Measurements from ENCODE around the gene TOX2.

Gene TOX2

DNA sequence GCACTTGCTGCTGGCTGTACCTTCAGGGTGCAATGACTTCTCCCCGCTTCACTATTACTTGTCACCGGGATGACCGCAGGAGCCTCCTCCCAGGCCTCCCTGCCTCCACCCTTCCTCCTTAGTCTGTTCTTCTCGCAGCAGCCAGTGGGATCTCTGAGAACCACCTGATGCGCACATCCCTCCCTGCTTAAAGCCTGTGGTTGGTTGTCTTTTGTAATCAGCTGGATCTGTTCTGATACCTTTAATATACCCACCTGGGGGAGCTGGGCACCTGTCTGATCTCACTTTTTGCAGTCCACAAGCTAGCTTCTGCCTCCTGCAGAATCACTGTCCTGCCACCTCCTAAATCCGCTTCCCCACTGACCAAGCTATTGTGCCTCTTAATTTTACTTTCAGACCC lies 34.6 kb downstream of the TOX2 start:
- no peak overlapping the region for H3K4me3 ChIP-seq (ENCODE audit: low read depth, low read length)
- no peak overlapping the region for H3K27ac ChIP-seq
- TF ChIP-seq, protein P1, sequence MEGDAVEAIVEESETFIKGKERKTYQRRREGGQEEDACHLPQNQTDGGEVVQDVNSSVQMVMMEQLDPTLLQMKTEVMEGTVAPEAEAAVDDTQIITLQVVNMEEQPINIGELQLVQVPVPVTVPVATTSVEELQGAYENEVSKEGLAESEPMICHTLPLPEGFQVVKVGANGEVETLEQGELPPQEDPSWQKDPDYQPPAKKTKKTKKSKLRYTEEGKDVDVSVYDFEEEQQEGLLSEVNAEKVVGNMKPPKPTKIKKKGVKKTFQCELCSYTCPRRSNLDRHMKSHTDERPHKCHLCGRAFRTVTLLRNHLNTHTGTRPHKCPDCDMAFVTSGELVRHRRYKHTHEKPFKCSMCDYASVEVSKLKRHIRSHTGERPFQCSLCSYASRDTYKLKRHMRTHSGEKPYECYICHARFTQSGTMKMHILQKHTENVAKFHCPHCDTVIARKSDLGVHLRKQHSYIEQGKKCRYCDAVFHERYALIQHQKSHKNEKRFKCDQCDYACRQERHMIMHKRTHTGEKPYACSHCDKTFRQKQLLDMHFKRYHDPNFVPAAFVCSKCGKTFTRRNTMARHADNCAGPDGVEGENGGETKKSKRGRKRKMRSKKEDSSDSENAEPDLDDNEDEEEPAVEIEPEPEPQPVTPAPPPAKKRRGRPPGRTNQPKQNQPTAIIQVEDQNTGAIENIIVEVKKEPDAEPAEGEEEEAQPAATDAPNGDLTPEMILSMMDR (IDR thresholded peaks at IDR 0.05; ENCODE audit: low read depth, low read length, missing control alignments), result no peak
- DNase-seq, result no peak
- no peaks in the 10 kb centered on the region for H3K36me3 ChIP-seq (replicated peaks)
- in situ Hi-C loops (cut with HindIII; ENCODE audit: low pct_ligation_motif_present, low sequenced_read_pairs), result no loop called here
- no peaks in the 10 kb centered on the region for H3K27me3 ChIP-seq (replicated peaks)

DNA sequence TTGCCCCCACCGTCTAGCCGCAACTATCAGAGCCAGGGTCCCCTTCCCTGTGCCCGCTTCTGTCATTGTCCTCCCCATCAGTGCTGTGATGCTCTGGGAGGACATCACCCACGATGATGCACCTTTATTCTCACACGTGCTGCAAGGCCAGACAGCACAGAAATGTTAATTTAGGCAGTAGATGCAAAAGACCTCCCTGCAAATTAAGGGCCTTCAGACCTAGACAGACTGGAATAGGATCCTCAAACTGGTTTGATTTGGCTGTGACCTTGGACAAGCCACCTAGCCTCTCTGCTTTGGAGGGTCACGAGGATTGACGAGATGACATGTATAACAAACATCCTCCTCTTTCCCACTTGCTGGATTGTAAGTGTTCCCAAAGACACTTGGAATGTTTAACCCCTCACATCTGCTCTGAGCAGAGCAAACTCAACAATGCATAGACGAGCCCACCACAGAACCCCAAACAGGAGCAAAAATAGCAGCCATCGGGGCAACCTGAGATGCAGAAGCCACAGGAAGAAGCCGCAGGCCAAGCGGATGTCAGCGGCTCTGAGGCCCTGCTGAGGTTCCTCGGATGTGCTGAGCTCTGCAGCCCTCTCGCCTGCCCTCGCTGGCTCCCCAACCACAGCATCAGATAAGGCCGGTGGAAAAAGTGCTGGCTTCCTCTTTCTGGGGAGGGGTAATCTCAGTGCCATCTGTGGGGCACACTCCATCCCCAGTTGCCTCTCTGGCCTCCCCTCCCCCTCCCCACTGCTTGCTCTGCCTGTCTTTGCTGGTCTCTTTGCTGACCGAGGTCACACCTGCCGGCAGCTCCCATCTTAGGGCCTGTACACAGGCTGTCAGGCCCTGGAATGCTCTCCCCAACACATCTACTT lies 35.3 kb downstream of the TOX2 start:
- H3K27ac ChIP-seq, result no peak overlapping the region

DNA sequence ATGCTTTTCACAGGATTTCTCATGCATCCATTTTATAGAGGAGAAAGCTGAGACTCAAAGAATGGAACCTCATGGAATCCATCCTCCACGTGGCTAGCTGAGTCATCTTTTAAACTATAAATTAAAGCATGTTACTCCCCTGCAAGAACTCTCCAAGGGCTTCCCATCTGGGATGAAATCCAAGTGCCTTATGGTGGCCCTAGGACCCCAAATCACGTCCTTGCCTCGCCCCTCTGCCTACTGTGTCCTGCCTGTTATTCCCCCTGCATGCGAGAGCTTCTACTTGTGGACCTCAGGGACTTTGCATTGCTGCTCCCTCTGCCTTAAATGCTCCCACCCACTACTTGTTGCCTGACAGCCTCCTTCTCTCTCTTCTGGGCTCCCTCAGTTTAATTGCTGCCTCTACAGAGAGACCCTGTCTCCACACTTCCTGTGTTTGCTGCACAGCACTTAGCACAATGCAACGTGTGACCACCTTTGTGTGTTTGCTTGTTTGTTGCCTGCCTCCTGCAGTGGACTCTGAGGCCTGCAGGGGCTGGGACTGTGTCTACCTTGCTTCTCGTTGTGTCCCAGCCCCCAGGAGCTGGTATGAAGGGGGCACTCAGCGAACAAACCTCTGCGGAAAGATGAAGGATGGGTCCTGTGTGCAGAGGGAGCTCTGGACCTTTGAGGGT lies 39.4 kb downstream of the TOX2 start:
- in situ Hi-C loops (cut with HindIII; ENCODE audit: low pct_ligation_motif_present, low sequenced_read_pairs), result no loop called here
- H3K36me3 ChIP-seq (replicated peaks), result no peaks in the 10 kb centered on the region
- H3K27ac ChIP-seq, result no peak overlapping the region
- TF ChIP-seq, protein P1 (IDR thresholded peaks at IDR 0.05; ENCODE audit: low read depth, low read length, missing control alignments), result no peak
- no peaks in the 10 kb centered on the region for H3K27me3 ChIP-seq (replicated peaks)
- no peak overlapping the region for H3K4me3 ChIP-seq (ENCODE audit: low read depth, low read length)
- DNase-seq, result no peak

More for the DNA sequence above, 35.3 kb downstream of the TOX2 start:
- Histone ChIP-seq H3K36me3 (replicated peaks) (no peaks in the 10 kb centered on the region), H3K27me3 (replicated peaks) (no peaks in the 10 kb centered on the region), H3K4me3 (ENCODE audit: low read depth, low read length) (no peak overlapping the region)
- TF ChIP-seq, protein P1 (IDR thresholded peaks at IDR 0.05; ENCODE audit: low read depth, low read length, missing control alignments), result no peak
- in situ Hi-C loops (cut with HindIII; ENCODE audit: low pct_ligation_motif_present, low sequenced_read_pairs), result no loop called here
- peak; percentile 54 for DNase-seq

DNA sequence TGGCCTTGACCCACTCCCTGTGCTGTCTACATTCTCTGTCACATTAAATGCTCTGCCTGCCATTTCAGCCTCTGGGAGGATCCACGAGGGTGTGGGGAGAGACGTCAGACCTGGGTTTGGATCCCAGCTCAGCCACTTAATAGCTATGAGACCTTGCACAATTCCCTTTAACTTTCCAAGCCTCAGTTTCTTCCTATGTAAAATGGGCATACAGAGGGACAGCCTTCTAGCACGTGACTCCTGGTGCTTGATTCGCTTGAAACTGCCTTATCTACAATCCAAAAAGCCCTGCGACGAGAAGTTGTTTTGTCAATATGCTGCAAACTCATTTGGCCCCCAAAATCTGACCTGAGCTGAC lies 40.0 kb downstream of the TOX2 start:
- in situ Hi-C loops (cut with HindIII; ENCODE audit: low pct_ligation_motif_present, low sequenced_read_pairs), result no loop called here
- H3K4me3 ChIP-seq (ENCODE audit: low read depth, low read length), result no peak overlapping the region
- H3K36me3 ChIP-seq (replicated peaks), result no peaks in the 10 kb centered on the region
- H3K27ac ChIP-seq, result peak overlapping the region; percentile 52
- TF ChIP-seq, protein P1 (IDR thresholded peaks at IDR 0.05; ENCODE audit: low read depth, low read length, missing control alignments), result no peak
- no peak for DNase-seq
- no peaks in the 10 kb centered on the region for H3K27me3 ChIP-seq (replicated peaks)

DNA sequence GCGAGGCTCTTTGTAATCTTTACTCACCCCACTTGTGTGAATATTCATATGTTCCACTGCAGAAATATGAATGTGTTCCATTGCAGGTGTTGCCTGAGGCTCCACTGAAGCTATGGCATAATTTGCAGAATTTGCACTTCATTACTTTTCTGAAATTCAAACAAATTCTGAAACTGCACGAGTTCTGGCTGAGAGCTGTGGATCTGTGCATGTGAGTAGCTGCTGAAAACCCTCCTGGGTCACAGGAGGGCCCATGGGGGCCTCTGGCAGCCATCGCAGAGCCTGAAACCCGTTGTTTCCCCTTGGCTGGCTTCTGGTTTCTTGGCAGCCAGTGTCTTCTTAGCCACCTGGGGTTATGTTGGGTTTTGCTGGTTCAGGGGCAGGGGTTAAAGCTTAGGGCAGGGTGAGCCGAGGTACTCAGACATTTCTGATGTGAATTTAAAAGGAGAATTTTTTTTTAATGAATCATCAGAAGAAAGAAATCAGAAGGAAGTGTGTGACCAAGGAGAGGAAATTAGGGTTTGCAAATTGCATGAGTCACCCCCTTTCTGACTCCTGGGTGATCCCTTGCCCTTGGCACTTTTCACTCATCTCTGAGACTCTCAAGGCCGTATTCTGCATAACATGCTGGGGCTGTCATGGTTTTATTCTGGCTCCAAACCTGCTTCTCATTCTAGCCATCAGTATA lies 40.6 kb downstream of the TOX2 start:
- Histone ChIP-seq H3K4me3 (ENCODE audit: low read depth, low read length) (no peak overlapping the region), H3K36me3 (replicated peaks) (no peaks in the 10 kb centered on the region), H3K27ac (peak overlapping the region; percentile 52), H3K27me3 (replicated peaks) (no peaks in the 10 kb centered on the region)
- TF ChIP-seq, protein P1 (IDR thresholded peaks at IDR 0.05; ENCODE audit: low read depth, low read length, missing control alignments), result no peak
- DNase-seq, result peak; percentile 77
- in situ Hi-C loops (cut with HindIII; ENCODE audit: low pct_ligation_motif_present, low sequenced_read_pairs), result no loop called here
